HG02610 (cell line): ENCODE results near the gene PMPCA.

ENCODE experiments used
- ATAC-seq: cut with Tn5 transposase; IDR thresholded peaks from one replicate; pipeline ENCODE4 v1.9.1; 2021; ENCODE audit warnings: mild to moderate bottlenecking, moderate library complexity; ENCODE audit not compliant: unreplicated experiment

Gene PMPCA

DNA sequence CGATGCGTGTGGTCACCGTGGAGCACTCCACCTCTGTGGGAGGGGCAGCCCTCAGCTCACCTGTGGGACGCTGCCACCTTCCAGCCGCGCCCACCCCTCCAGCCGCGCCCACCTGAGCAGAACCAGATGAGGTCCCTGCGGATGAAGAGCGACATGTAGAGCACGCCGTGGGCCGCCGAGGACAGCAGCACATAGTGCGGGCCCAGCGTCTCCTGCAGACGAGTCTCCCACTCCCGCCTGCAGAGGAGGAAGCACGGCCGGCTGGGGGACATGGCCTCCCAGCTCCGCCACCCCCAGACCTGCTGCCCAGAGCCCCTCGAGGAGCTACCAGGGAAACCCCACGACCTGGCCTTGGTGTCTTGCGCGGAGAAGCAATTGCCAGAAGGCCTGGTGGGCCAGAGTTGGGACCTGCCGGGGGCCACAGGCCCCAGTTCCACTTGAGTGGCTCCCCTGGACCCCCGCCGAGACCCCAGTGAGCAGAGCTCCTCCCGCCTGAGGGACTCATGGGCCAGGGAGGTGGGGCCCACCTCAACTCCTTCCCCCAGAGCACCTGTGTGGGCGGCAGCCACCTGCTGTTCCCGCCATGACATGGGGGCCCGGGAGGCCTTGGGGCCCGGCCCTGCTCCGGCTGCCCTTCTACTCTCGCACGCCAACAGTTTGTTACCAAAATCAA is 22.7 kb downstream of the PMPCA start:
- ATAC-seq = no peak

DNA sequence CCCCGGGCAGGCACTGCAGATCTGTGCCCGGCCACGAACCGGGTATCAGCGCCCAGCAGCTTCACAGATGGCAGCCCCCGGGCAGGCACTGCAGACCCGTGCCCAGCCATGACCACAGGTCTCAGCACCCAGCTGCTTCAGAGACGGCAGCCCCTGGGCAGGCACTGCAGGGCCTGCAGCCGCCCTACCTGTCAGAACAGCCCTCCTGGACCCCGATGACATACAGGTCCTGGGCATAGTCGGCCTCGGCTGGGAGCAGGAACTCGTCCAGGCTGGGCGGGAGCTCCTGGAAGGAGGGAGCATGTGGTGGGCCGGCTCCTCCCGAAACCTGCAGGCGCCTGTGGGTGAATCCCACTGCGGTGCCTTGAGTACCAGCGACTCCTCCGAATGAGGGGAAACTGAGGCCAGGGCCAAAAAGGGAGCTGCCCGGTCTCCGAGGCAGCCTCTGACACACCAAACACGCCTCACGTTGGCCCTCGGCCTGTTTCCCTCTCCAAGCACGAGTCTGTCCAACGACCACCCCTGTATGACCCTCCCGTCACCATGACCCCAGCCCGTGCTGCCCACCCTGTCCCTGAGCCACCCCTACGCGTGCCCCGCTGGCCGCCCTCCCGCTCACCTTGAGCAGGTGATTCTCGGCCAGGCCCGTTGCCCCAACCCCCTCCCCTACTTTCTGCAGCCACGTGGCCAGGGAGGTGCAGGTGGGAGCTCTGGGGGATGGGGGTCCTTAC is 23.6 kb downstream of the PMPCA start:
- no peak for ATAC-seq

DNA sequence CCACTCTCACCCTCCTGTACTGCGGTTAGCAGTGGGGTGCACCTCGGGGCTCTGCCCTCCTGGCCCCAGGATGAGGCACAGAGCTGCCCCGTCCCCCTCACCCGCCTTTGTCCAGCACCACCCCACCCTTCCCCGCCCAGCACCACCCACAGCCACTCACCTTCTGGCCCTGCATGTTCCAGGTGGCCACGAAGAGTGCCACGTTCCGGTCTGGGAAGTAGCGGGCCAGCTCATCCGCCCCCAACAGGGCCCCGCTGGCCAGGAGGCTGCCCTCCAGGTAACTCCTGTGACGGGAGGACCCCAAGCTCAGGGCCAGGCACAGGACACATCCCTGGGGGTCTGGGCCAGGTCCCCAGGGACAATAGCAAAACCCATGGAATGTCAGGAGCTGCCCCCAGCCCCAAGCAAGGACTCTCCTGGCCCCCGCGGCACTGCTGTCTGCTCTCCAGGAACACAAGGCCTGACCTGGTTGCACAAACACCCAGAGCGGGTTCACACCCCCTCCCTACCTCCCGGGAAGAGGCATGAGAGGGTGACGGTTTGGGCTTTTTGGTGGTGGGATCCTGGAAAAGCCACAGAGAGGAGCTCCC is 24.2 kb downstream of the PMPCA start:
- ATAC-seq = no peak

DNA sequence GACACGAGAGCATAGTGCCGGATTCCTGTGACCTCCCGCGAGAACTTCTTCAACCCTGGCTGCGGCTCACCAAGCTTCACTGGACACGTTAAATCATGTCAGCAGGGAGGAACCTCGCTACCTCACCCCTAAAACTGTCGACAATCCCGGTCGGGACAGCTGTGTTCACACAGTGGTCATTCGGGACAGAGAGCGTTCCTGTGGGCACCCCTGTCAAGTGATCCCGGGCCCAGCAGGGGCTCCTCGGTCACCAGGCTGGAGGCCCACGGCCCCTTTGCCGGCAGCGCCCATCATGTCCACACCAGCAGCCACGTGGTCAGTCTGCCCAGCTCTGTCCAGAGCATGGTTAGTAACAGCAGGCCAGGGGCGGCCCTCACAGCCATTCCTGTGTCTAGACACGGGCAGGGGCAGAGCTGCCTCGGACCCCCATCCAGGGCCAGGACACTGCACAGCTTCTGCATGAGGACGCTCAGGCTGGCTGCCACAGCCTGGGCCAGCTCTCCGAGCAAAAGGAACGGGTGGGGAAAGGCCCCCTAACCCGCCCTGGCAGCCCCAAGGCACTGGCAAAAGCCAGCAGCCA is 25.7 kb downstream of the PMPCA start:
- no peak for ATAC-seq

- ATAC-seq = no peak
These were observed 27.0 kb downstream of the PMPCA start for GRCh38 chr9:136437430-136437829.

DNA sequence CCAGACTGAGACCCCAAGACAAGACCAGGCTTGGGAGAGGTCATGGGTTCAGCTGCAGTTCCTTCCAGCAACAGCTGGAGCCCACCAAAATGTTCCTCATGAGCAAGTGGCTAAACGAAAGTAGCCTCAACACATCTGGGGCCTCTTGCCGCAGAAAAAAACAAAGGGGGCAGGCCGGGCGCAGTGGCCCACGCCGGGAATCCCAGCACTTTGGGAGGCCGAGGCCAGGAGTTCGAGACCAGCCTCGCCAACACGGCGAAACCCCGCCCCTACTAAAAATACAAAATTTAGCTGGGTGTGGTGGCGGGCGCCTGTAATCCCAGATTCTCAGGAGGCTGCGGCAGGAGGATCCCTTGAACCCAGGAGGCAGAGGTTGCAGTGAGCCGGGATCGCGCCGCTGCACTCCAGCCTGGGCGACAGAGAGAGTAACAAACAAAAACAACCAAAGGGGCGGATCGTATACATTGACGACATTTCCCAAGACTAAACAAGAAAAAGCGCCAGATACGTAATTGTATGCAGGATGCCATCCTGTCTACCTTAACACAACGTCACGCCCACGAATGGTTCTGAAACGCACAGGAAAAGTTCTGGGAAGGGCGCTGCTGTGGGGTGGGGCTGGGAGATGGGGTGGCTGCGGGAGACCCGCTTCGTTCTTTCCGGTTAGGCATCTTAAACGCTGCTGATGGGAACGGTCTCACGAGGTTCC is 27.5 kb downstream of the PMPCA start:
- ATAC-seq = no peak

DNA sequence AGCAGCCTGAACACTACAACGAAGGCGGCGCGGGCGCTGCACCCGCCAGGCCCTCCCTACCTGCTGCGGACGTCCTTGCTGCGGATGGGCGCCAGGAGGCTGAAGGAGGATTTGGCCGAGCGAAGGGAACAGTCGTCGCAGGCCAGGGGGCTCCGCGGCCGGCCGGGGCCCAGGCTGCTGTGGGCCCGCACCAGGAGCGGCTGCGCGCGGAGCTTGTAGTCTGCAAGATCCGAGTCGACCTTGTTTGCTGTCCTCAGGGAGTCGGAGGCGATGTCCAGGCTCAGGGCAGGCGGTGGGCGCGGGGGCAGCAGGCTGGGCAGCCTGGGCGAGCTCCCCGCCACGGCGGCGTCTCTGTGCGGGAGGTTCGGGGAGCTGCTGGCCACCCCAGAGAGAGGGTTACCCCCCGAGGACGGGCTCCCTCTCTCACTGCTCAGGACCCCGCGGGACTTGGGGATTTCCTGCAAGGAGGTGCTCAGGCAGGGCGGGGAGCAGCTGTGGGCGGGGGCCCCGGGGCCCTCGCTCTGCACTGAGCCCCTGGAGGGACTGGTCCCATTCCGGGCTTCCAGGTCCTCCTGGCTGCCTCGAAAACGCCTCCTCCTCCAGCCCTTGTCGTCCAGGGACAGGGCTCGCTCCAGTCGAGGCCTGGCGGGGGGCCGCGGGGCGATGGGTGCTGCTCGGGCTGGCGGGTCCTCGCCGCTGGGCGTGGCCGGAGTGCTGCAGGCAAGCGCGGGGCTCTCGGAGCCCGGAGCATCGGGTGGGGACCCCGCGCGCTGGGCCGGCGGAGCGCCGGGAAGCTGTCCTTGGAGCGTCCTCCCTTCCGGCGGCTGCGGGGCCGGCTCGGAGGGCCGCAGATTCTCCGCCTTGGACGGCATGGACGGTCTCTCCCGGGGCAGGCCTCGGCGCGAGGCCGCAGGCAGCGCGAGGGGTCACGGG is 28.4 kb downstream of the PMPCA start:
- peak; percentile 48 for ATAC-seq

GRCh38 chr9:136439481-136440408 is 29.3 kb downstream of the PMPCA start, which contains the start of gene INPP5E:
TSS of gene INPP5E (minus strand) at chr9:136439845. CDS start at chr9:136439419, 426 bp downstream.
- ATAC-seq = peak; percentile 60

GRCh38 chr9:136441191-136441680 is 30.8 kb downstream of the PMPCA start:
- no peak for ATAC-seq

DNA sequence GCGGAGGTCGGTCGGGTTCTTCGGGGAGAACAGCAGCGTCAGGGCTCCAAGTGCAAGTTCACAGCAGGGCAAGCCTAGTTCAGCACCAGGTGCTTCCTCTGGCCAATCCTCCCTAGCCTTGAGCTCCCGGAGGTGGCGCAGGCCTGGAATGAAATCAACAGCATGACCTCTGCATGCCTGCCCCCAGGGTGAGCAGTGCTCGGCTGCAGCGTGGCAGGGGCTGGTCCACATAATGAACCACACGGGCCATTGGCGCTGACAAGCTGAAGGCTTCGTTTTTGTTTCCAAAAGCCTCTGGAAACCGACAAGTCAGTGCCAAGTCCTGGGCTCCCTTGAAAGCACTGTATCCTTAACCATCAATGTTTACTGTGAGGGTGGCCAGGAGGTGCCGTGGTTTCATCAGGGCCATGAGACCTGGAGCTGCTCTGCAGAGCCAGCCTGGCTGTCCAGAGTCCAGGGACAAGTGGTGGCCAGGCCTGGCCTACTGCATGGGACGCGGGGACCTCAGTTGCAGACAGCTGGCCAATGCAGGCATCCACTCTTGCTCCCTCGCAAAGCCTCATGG is 31.3 kb downstream of the PMPCA start:
- no peak for ATAC-seq

DNA sequence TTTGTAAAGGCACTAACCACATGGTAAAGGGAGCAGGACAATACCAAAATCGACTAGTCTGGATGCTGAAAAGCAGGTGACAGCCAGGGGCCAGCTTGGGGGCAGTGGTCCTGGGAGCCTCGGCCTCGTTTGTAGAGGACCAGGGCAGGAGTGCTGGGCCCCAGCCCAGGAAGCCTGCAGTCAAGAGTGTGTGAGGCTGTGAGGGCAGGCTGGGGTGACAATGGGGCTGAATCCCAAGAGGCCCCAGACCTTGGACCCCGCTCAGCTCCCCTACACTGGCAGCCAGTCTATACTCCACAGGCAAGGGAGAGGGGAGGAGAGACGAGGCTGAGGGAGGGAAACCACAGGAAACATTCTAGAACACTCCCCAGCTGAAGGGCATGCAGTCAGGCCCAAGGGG is 31.8 kb downstream of the PMPCA start:
- ATAC-seq = no peak

DNA sequence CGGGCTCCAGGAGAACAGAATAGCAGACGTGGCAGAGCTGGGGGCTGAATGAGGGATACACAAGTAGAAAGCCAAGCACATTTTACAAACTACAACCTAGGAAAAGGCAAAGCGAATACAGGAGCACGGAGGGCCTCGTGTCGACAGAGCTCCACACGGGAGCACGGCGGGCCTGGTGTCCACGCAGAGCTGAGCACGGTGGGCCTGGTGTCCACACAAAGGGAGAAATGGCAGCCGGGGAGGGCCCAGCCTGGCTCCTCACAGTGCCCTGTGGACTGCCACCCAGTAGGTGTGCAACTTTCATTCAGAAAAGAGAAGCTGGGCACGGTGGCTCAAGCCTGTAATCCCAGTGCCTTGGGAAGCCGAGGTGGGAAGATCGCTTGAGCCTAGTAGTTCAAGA is 32.6 kb downstream of the PMPCA start:
- no peak for ATAC-seq

GRCh38 chr9:136443687-136444086 is 33.2 kb downstream of the PMPCA start:
- ATAC-seq = no peak

GRCh38 chr9:136444102-136444501 is 33.6 kb downstream of the PMPCA start:
- ATAC-seq = no peak

- ATAC-seq = no peak
These were observed 35.3 kb downstream of the PMPCA start for GRCh38 chr9:136445799-136446198.

DNA sequence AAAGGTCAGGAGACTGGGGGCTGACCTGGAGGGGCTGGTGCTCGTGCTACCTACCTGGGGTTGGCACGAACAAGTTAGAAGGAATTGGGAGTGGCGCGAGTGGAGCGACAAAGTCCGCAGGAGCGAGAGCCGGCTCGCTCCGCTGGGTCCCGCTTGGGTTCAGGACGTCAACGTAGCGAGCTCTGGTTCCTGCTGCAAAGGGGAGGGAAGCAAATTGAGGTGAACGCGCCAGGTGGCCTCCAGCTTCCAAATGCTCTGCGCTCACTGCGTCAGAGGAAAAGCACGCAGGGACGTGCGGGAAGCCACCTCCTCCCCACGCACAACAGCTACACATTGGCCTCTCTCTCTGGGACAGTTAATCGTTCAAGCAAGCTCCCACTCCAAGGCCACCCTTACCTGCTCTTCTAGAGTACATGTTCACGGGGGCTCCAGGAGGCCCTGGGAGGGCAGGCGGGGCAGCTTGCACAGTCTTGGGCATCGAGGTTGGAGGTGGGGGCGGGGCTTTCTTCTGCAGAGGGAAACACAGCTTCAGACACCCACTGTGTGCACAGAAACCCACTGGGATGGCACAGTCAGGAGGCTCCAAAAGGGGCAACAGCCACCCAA is 36.8 kb downstream of the PMPCA start:
- ATAC-seq = no peak

- no peak for ATAC-seq
These were observed 38.2 kb downstream of the PMPCA start for GRCh38 chr9:136448655-136449054.

DNA sequence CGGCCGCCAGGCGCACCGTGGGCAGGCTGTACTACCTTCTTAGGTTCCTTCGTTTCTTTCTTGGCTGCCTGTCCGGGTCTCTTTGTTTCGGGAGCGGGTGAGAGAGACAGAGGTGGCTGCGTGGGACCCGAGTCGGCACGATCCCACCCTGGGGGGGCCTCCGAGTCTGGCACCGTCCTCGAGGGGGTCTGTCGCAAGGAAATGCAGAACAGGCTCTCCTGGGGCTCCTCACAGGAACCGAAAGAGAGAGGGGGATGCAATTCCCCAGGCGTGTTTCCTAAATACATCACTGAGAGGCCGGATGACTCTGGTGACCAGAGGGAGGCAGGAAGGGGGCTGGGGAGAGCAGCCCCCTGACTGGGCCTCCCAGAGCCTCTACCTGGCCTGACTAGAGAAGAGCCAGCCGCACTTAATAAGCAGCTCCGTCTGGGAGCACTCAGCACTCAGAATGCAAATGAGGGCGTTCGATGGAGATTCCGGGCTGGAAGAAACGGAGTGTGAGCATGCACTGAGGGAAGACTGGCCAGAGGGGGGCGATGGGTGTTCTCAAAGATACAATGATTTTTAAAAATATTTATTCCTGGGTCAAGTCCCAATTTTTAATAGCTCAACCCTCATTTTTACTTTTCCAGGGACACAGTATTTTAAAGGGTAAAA is 40.9 kb downstream of the PMPCA start:
- no peak for ATAC-seq
